DMS79 treated with DMSO at 0.1 percent for 48 hours (cell line): ENCODE results near the gene RRAS2.

ENCODE experiments used
- DNase-seq: peaks from one replicate; lab custom pipeline; 2025; lab: John Stamatoyannopoulos, UW

RRAS2 gene

GRCh38 chr11:14336507-14337503 is 22.2 kb downstream of the RRAS2 start:
- no peak for DNase-seq

GRCh38 chr11:14335712-14336111 is 23.3 kb downstream of the RRAS2 start:
- DNase-seq, result no peak

GRCh38 chr11:14334893-14335292 is 24.1 kb downstream of the RRAS2 start:
- no peak for DNase-seq

GRCh38 chr11:14334192-14334591 is 24.8 kb downstream of the RRAS2 start:
- no peak for DNase-seq

GRCh38 chr11:14331476-14332136 is 27.4 kb downstream of the RRAS2 start:
- DNase-seq, result no peak

- no peak for DNase-seq
These were observed 28.1 kb downstream of the RRAS2 start for GRCh38 chr11:14330881-14331280.

GRCh38 chr11:14329702-14330101 is 29.3 kb downstream of the RRAS2 start:
- DNase-seq, result no peak

- no peak for DNase-seq
These were observed 31.9 kb downstream of the RRAS2 start for GRCh38 chr11:14327116-14327515.

- no peak for DNase-seq
These were observed 35.8 kb downstream of the RRAS2 start for GRCh38 chr11:14323118-14323676.

- DNase-seq, result no peak
These were observed 36.5 kb downstream of the RRAS2 start for GRCh38 chr11:14322510-14322909.

- DNase-seq, result no peak
These were observed 39.0 kb downstream of the RRAS2 start for GRCh38 chr11:14320020-14320419.

GRCh38 chr11:14318581-14318981 is 40.4 kb downstream of the RRAS2 start:
- DNase-seq, result no peak

- DNase-seq, result no peak
These were observed 41.2 kb downstream of the RRAS2 start for GRCh38 chr11:14317659-14318325.

GRCh38 chr11:14315130-14315529 is 43.9 kb downstream of the RRAS2 start:
- DNase-seq, result peak; percentile 18

GRCh38 chr11:14314127-14314526 is 44.9 kb downstream of the RRAS2 start:
- DNase-seq, result no peak

GRCh38 chr11:14312736-14313438 is 46.1 kb downstream of the RRAS2 start:
- no peak for DNase-seq

- no peak for DNase-seq
These were observed 48.3 kb downstream of the RRAS2 start for GRCh38 chr11:14310679-14311078.

- peak; percentile 79 for DNase-seq
These were observed 49.4 kb downstream of the RRAS2 start for GRCh38 chr11:14309425-14310192.

- no peak for DNase-seq
These were observed 50.0 kb downstream of the RRAS2 start for GRCh38 chr11:14308897-14309387.

GRCh38 chr11:14308114-14308896 is 50.7 kb downstream of the RRAS2 start:
- no peak for DNase-seq
